ENCODE measurements around the gene ARHGAP21.
"Not testable (repeated sequence)": the region's sequence is repeated elsewhere in the genome, so short reads cannot be mapped to it uniquely, and the experiment has no call there.

The ARHGAP21 gene

GRCh38 chr10:24668247-24668646 is 55.4 kb downstream of the ARHGAP21 start:
- no peak overlapping the region for H2BK120ac ChIP-seq (ENCODE audit: low read depth, low read length)
- no CpG with 5 or more reads among the region's 7 CpGs for WGBS (ENCODE audit: extremely low coverage, insufficient coverage, low lambda C conversion rate)
- no peaks in the 10 kb centered on the region for H3K27me3 ChIP-seq (ENCODE audit: insufficient read depth, low read length, poor library complexity)
- no peak overlapping the region for H3K9ac ChIP-seq (ENCODE audit: low read length)
- H2BK5ac ChIP-seq (ENCODE audit: low read length): no peak overlapping the region
- H3K27ac ChIP-seq (ENCODE audit: low read depth, low read length): no peak overlapping the region
- H3K4me2 ChIP-seq (ENCODE audit: low read length): no peak overlapping the region
- no peak overlapping the region for H3K4ac ChIP-seq (ENCODE audit: low read depth, low read length)
- peaks cover 11% of the 10 kb centered on the region for H3K79me1 ChIP-seq (ENCODE audit: low read length)
- no peak overlapping the region for H2BK15ac ChIP-seq (replicated peaks; ENCODE audit: low read depth)
- DNase-seq: no peak
- no peak overlapping the region for H4K8ac ChIP-seq (ENCODE audit: low read depth, low read length)
- H3K18ac ChIP-seq (ENCODE audit: low read length): no peak overlapping the region
- no peak overlapping the region for H3K23ac ChIP-seq (ENCODE audit: low read length)
- H3K4me1 ChIP-seq (ENCODE audit: control insufficient read depth, low read depth, low read length): no peaks in the 10 kb centered on the region
- peaks cover 1% of the 10 kb centered on the region for H3K36me3 ChIP-seq (ENCODE audit: control insufficient read depth, insufficient read depth, low read length)
- H3K4me3 ChIP-seq (ENCODE audit: low read length): no peak overlapping the region
- H3K79me2 ChIP-seq (ENCODE audit: control insufficient read depth, insufficient read depth, low read length): no peaks in the 10 kb centered on the region
- no peak overlapping the region for H4K5ac ChIP-seq (ENCODE audit: low read length)
- no peak overlapping the region for H2AK5ac ChIP-seq (ENCODE audit: low read length)
- no peak overlapping the region for H3K56ac ChIP-seq (ENCODE audit: low read length)

GRCh38 chr10:24664991-24665390 is 58.7 kb downstream of the ARHGAP21 start:
- Histone ChIP-seq H3K27me3 (ENCODE audit: insufficient read depth, low read length, poor library complexity) (no peaks in the 10 kb centered on the region), H3K79me1 (ENCODE audit: low read length) (no peaks in the 10 kb centered on the region), H3K79me2 (ENCODE audit: control insufficient read depth, insufficient read depth, low read length) (no peaks in the 10 kb centered on the region), H3K4me2 (ENCODE audit: low read length) (no peak overlapping the region), H3K23ac (ENCODE audit: low read length) (no peak overlapping the region), H2BK120ac (ENCODE audit: low read depth, low read length) (no peak overlapping the region), H3K36me3 (ENCODE audit: control insufficient read depth, insufficient read depth, low read length) (peaks cover 1% of the 10 kb centered on the region), H3K4ac (ENCODE audit: low read depth, low read length) (no peak overlapping the region), H2BK15ac (replicated peaks; ENCODE audit: low read depth) (no peak overlapping the region), H4K8ac (ENCODE audit: low read depth, low read length) (no peak overlapping the region), H4K5ac (ENCODE audit: low read length) (no peak overlapping the region), H3K4me1 (ENCODE audit: control insufficient read depth, low read depth, low read length) (no peaks in the 10 kb centered on the region), H2AK5ac (ENCODE audit: low read length) (no peak overlapping the region), H3K9ac (ENCODE audit: low read length) (no peak overlapping the region), H3K18ac (ENCODE audit: low read length) (no peak overlapping the region), H3K27ac (ENCODE audit: low read depth, low read length) (no peak overlapping the region), H2BK5ac (ENCODE audit: low read length) (no peak overlapping the region), H3K4me3 (ENCODE audit: low read length) (no peak overlapping the region), H3K56ac (ENCODE audit: low read length) (no peak overlapping the region)
- WGBS (ENCODE audit: extremely low coverage, insufficient coverage, low lambda C conversion rate): no CpG with 5 or more reads among the region's 1 CpG
- no peak for DNase-seq

- no CpG with 5 or more reads among the region's 2 CpGs for WGBS (ENCODE audit: extremely low coverage, insufficient coverage, low lambda C conversion rate)
- Histone ChIP-seq H3K27ac (ENCODE audit: low read depth, low read length) (no peak overlapping the region), H2BK120ac (ENCODE audit: low read depth, low read length) (no peak overlapping the region), H3K56ac (ENCODE audit: low read length) (no peak overlapping the region), H3K4ac (ENCODE audit: low read depth, low read length) (no peak overlapping the region), H3K18ac (ENCODE audit: low read length) (no peak overlapping the region), H2AK5ac (ENCODE audit: low read length) (no peak overlapping the region), H3K23ac (ENCODE audit: low read length) (no peak overlapping the region), H3K9ac (ENCODE audit: low read length) (no peak overlapping the region), H3K4me2 (ENCODE audit: low read length) (no peak overlapping the region), H3K36me3 (ENCODE audit: control insufficient read depth, insufficient read depth, low read length) (no peaks in the 10 kb centered on the region), H2BK15ac (replicated peaks; ENCODE audit: low read depth) (no peak overlapping the region), H3K79me1 (ENCODE audit: low read length) (no peaks in the 10 kb centered on the region), H3K4me3 (ENCODE audit: low read length) (no peak overlapping the region), H2BK5ac (ENCODE audit: low read length) (no peak overlapping the region), H3K27me3 (ENCODE audit: insufficient read depth, low read length, poor library complexity) (no peaks in the 10 kb centered on the region), H3K4me1 (ENCODE audit: control insufficient read depth, low read depth, low read length) (no peaks in the 10 kb centered on the region), H4K5ac (ENCODE audit: low read length) (no peak overlapping the region), H4K8ac (ENCODE audit: low read depth, low read length) (no peak overlapping the region), H3K79me2 (ENCODE audit: control insufficient read depth, insufficient read depth, low read length) (no peaks in the 10 kb centered on the region)
- DNase-seq: no peak
These were observed 62.3 kb downstream of the ARHGAP21 start for GRCh38 chr10:24661376-24661775.

GRCh38 chr10:24658319-24658718 is 65.4 kb downstream of the ARHGAP21 start:
- not testable (repeated sequence) for H2BK120ac ChIP-seq (ENCODE audit: low read depth, low read length); H2BK5ac ChIP-seq (ENCODE audit: low read length); H3K23ac ChIP-seq (ENCODE audit: low read length); H3K4ac ChIP-seq (ENCODE audit: low read depth, low read length); H2BK15ac ChIP-seq (replicated peaks; ENCODE audit: low read depth); H3K4me3 ChIP-seq (ENCODE audit: low read length); H3K56ac ChIP-seq (ENCODE audit: low read length); H2AK5ac ChIP-seq (ENCODE audit: low read length); H3K79me1 ChIP-seq (ENCODE audit: low read length); H3K18ac ChIP-seq (ENCODE audit: low read length); H3K9ac ChIP-seq (ENCODE audit: low read length); H3K27me3 ChIP-seq (ENCODE audit: insufficient read depth, low read length, poor library complexity); DNase-seq; H4K5ac ChIP-seq (ENCODE audit: low read length); H3K4me2 ChIP-seq (ENCODE audit: low read length); H3K4me1 ChIP-seq (ENCODE audit: control insufficient read depth, low read depth, low read length); H3K36me3 ChIP-seq (ENCODE audit: control insufficient read depth, insufficient read depth, low read length); H4K8ac ChIP-seq (ENCODE audit: low read depth, low read length); H3K79me2 ChIP-seq (ENCODE audit: control insufficient read depth, insufficient read depth, low read length); H3K27ac ChIP-seq (ENCODE audit: low read depth, low read length)
- WGBS (ENCODE audit: extremely low coverage, insufficient coverage, low lambda C conversion rate): no CpG with 5 or more reads among the region's 4 CpGs

GRCh38 chr10:24656326-24656725 is 67.4 kb downstream of the ARHGAP21 start:
- H2AK5ac ChIP-seq (ENCODE audit: low read length); H2BK120ac ChIP-seq (ENCODE audit: low read depth, low read length); H3K18ac ChIP-seq (ENCODE audit: low read length); H3K27me3 ChIP-seq (ENCODE audit: insufficient read depth, low read length, poor library complexity); H4K5ac ChIP-seq (ENCODE audit: low read length); H3K23ac ChIP-seq (ENCODE audit: low read length); H3K27ac ChIP-seq (ENCODE audit: low read depth, low read length); DNase-seq; H3K4ac ChIP-seq (ENCODE audit: low read depth, low read length); H4K8ac ChIP-seq (ENCODE audit: low read depth, low read length); H3K36me3 ChIP-seq (ENCODE audit: control insufficient read depth, insufficient read depth, low read length); H3K79me1 ChIP-seq (ENCODE audit: low read length); H3K56ac ChIP-seq (ENCODE audit: low read length); H3K4me2 ChIP-seq (ENCODE audit: low read length); H2BK5ac ChIP-seq (ENCODE audit: low read length); H3K4me1 ChIP-seq (ENCODE audit: control insufficient read depth, low read depth, low read length); H2BK15ac ChIP-seq (replicated peaks; ENCODE audit: low read depth); H3K79me2 ChIP-seq (ENCODE audit: control insufficient read depth, insufficient read depth, low read length); H3K4me3 ChIP-seq (ENCODE audit: low read length); H3K9ac ChIP-seq (ENCODE audit: low read length): not testable (repeated sequence)
- no CpG with 5 or more reads among the region's 33 CpGs for WGBS (ENCODE audit: extremely low coverage, insufficient coverage, low lambda C conversion rate)

- H3K4me3 ChIP-seq (ENCODE audit: low read length): no peak overlapping the region
- no peak overlapping the region for H3K23ac ChIP-seq (ENCODE audit: low read length)
- DNase-seq: no peak
- H3K4ac ChIP-seq (ENCODE audit: low read depth, low read length): no peak overlapping the region
- H3K79me2 ChIP-seq (ENCODE audit: control insufficient read depth, insufficient read depth, low read length): no peaks in the 10 kb centered on the region
- H3K79me1 ChIP-seq (ENCODE audit: low read length): no peaks in the 10 kb centered on the region
- H3K4me2 ChIP-seq (ENCODE audit: low read length): no peak overlapping the region
- H3K27me3 ChIP-seq (ENCODE audit: insufficient read depth, low read length, poor library complexity): no peaks in the 10 kb centered on the region
- H4K8ac ChIP-seq (ENCODE audit: low read depth, low read length): no peak overlapping the region
- H3K4me1 ChIP-seq (ENCODE audit: control insufficient read depth, low read depth, low read length): no peaks in the 10 kb centered on the region
- no peak overlapping the region for H2BK5ac ChIP-seq (ENCODE audit: low read length)
- H2BK15ac ChIP-seq (replicated peaks; ENCODE audit: low read depth): no peak overlapping the region
- H2BK120ac ChIP-seq (ENCODE audit: low read depth, low read length): no peak overlapping the region
- H3K9ac ChIP-seq (ENCODE audit: low read length): no peak overlapping the region
- no CpG with 5 or more reads among the region's 4 CpGs for WGBS (ENCODE audit: extremely low coverage, insufficient coverage, low lambda C conversion rate)
- no peak overlapping the region for H4K5ac ChIP-seq (ENCODE audit: low read length)
- H3K27ac ChIP-seq (ENCODE audit: low read depth, low read length): no peak overlapping the region
- no peaks in the 10 kb centered on the region for H3K36me3 ChIP-seq (ENCODE audit: control insufficient read depth, insufficient read depth, low read length)
- H2AK5ac ChIP-seq (ENCODE audit: low read length): no peak overlapping the region
- no peak overlapping the region for H3K18ac ChIP-seq (ENCODE audit: low read length)
- no peak overlapping the region for H3K56ac ChIP-seq (ENCODE audit: low read length)
These were observed 71.2 kb downstream of the ARHGAP21 start for GRCh38 chr10:24652381-24652957.

All from mesendoderm (in vitro differentiated cells).